Endodermal cell (in vitro differentiated cells): Measurements from ENCODE around the gene CCDC43. TPM values are rescaled to one million over a fixed set of nuclear protein-coding genes. Genes with fewer than 3 reads are reported as not detected.

Source experiments
- DNase-seq: peaks from one replicate; pipeline ENCODE4 v3.0.0-alpha.2; 2017
- H3K27ac ChIP-seq: 2 replicates; pipeline ENCODE4 v1.5.1; 2013; ENCODE audit warnings: mild to moderate bottlenecking, low read depth, low read length, moderate library complexity
- H3K27me3 ChIP-seq: 2 replicates; pipeline ENCODE4 v1.6.1; 2013; ENCODE audit warnings: mild to moderate bottlenecking, low read length, moderate library complexity; ENCODE audit not compliant: insufficient read depth, control insufficient read depth, poor library complexity, severe bottlenecking
- H3K36me3 ChIP-seq: 2 replicates; pipeline ENCODE4 v1.7.0; 2013; ENCODE audit warnings: mild to moderate bottlenecking, low read length, moderate library complexity; ENCODE audit not compliant: control insufficient read depth, insufficient read depth
- H3K4me1 ChIP-seq: one replicate; pipeline ENCODE4 v1.7.0; 2013; ENCODE audit warnings: low read length; ENCODE audit not compliant: control insufficient read depth, insufficient read depth
- H3K4me3 ChIP-seq: 2 replicates; pipeline ENCODE4 v1.5.1; 2013; ENCODE audit warnings: mild to moderate bottlenecking, low read length, moderate library complexity
- H3K9ac ChIP-seq: 2 replicates; pipeline ENCODE4 v1.6.1; 2013; ENCODE audit warnings: mild to moderate bottlenecking, low read length, moderate library complexity; ENCODE audit not compliant: poor library complexity, severe bottlenecking; ENCODE audit errors: extremely low read depth
- H3K9me3 ChIP-seq: 2 replicates; pipeline ENCODE4 v1.6.1; 2013; ENCODE audit warnings: mild to moderate bottlenecking, low read length, moderate library complexity; ENCODE audit not compliant: control insufficient read depth
- H3K27ac Mint-ChIP-seq: 2 replicates; pipeline ENCODE4 v1.8.0; 2020; ENCODE audit warnings: mixed read lengths
- H3K27me3 Mint-ChIP-seq: 2 replicates; pipeline ENCODE4 v1.8.0; 2021; ENCODE audit warnings: mild to moderate bottlenecking, mixed read lengths; ENCODE audit not compliant: insufficient read depth
- H3K36me3 Mint-ChIP-seq: 2 replicates; pipeline ENCODE4 v1.8.0; 2020; ENCODE audit warnings: low read depth, mixed read lengths
- H3K4me1 Mint-ChIP-seq: 2 replicates; pipeline ENCODE4 v1.8.0; 2020; ENCODE audit warnings: mixed read lengths
- H3K4me3 Mint-ChIP-seq: 2 replicates; pipeline ENCODE4 v1.8.0; 2020; ENCODE audit warnings: mild to moderate bottlenecking, moderate library complexity, mixed read lengths
- H3K9me3 Mint-ChIP-seq: 2 replicates; pipeline ENCODE4 v1.8.0; 2020; ENCODE audit warnings: mild to moderate bottlenecking, mixed read lengths
- CTCF ChIP-seq: fragments of 200-600 bp; sonication (generic); conservative IDR thresholded peaks from 2 replicates; pipeline ENCODE4 v1.5.0; 2021; ENCODE audit warnings: antibody characterized with exemption, mild to moderate bottlenecking
- WGBS, 2 experiments: methylation state at CpG; one replicate each; pipeline versions ENCODE4 v1.1.5 to v1.1.7; 2013; ENCODE audit warnings: missing lambda C conversion rate in 2 of 2, mixed read lengths in 1 of 2; ENCODE audit not compliant: insufficient coverage in 1 of 2, insufficient read length in 1 of 2; 5-methylcytosine and 5-hydroxymethylcytosine counted together
- total RNA-seq, 2 donors: library from RNA; stranded (reverse); fragmentation: NEBNext Ultra II Directional in 1 of 2; extraction: Animal tissue kit (Norgen Biotek cat#: 25700) in 1 of 2; gene quantifications; 2 replicates in 1 of 2; 3 replicates in 1 of 2; pipeline ENCODE4 v1.2.1, GENCODE V29; 2021

Gene CCDC43
- total RNA-seq, 2 donors from 2014 or later = 35.7 to 38.1 TPM

GRCh38 chr17:44672479-44673093 is 17.0 kb downstream of the CCDC43 start:
- Histone ChIP-seq H3K27ac (no peak overlapping the region), H3K4me3 (no peak overlapping the region), H3K4me1 (no peaks in the 10 kb centered on the region), H3K27me3 (no peaks in the 10 kb centered on the region), H3K9ac (no peak overlapping the region), H3K9me3 (no peaks in the 10 kb centered on the region), H3K36me3 (no peaks in the 10 kb centered on the region)
- Mint-ChIP-seq H3K4me1 (no peaks in the 10 kb centered on the region), H3K9me3 (no peaks in the 10 kb centered on the region), H3K27me3 (peaks cover 3% of the 10 kb centered on the region), H3K4me3 (no peak overlapping the region), H3K36me3 (peaks cover 4% of the 10 kb centered on the region), H3K27ac (no peak overlapping the region)
- TF ChIP-seq CTCF = peak; percentile 85
- DNase-seq = no peak

DNA sequence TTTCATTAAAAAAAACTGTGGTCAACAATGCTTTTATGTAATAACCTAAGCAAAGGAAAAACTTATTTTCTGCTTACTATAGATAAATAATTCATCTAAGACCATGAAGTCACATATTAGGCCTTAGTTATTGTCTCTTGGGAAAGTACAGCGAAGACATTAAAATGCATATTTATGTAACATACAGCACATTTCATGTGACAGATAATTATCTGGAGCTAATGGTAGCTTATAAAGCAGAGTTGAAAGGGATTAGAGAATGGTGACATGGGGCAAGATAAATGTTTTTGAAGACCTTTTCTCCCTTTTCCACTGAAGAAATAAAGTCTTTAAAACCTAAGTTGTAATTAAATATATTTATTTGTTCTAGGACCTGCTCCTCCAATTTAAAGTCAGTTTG is 23.6 kb downstream of the CCDC43 start:
- Histone ChIP-seq H3K4me1 (no peaks in the 10 kb centered on the region), H3K27me3 (no peaks in the 10 kb centered on the region), H3K4me3 (no peak overlapping the region), H3K27ac (no peak overlapping the region), H3K9ac (no peak overlapping the region), H3K9me3 (no peaks in the 10 kb centered on the region), H3K36me3 (no peaks in the 10 kb centered on the region)
- peaks cover 3% of the 10 kb centered on the region for H3K27me3 Mint-ChIP-seq
- no peak for DNase-seq
- H3K4me1 Mint-ChIP-seq = no peaks in the 10 kb centered on the region
- H3K36me3 Mint-ChIP-seq = no peaks in the 10 kb centered on the region
- no peak overlapping the region for H3K4me3 Mint-ChIP-seq
- H3K27ac Mint-ChIP-seq = no peak overlapping the region
- H3K9me3 Mint-ChIP-seq = no peaks in the 10 kb centered on the region
- TF ChIP-seq CTCF = no peak
- 100% methylated on average over 1 of the region's 1 CpG; no CpG with 5 or more reads in 1 of the 2 experiments for WGBS, 2 experiments

DNA sequence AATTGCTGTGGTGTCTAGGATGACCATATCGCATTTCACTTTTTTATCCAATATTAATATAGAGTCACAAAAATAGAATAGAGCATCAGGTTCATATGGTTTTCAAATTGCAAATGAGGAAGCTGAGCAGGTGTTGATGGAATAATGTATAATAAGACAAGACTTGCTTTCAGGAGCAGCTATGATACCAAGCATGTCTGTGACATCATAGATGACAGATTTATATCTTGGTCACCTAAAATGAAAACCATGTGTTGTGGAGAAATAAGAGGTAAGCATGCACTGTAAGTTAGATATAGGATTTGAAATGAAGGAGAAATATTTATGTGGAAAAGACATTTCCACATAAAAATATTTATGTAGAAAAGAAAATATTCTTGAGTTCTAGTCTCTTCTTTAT is 24.7 kb downstream of the CCDC43 start:
- Mint-ChIP-seq H3K4me1 (no peaks in the 10 kb centered on the region), H3K27ac (no peak overlapping the region), H3K27me3 (peaks cover 3% of the 10 kb centered on the region), H3K9me3 (no peaks in the 10 kb centered on the region), H3K36me3 (no peaks in the 10 kb centered on the region), H3K4me3 (no peak overlapping the region)
- Histone ChIP-seq H3K36me3 (no peaks in the 10 kb centered on the region), H3K9me3 (no peaks in the 10 kb centered on the region), H3K27ac (no peak overlapping the region), H3K4me1 (no peaks in the 10 kb centered on the region), H3K27me3 (no peaks in the 10 kb centered on the region), H3K9ac (no peak overlapping the region), H3K4me3 (no peak overlapping the region)
- WGBS, 2 experiments = 100% methylated on average over 1 of the region's 1 CpG; no CpG with 5 or more reads in 1 of the 2 experiments
- DNase-seq = no peak
- no peak for TF ChIP-seq CTCF
